ENCODE results near the gene MTRF1.
"Not testable (repeated sequence)": the region's sequence is repeated elsewhere in the genome, so short reads cannot be mapped to it uniquely, and the experiment has no call there.

Gene MTRF1

DNA sequence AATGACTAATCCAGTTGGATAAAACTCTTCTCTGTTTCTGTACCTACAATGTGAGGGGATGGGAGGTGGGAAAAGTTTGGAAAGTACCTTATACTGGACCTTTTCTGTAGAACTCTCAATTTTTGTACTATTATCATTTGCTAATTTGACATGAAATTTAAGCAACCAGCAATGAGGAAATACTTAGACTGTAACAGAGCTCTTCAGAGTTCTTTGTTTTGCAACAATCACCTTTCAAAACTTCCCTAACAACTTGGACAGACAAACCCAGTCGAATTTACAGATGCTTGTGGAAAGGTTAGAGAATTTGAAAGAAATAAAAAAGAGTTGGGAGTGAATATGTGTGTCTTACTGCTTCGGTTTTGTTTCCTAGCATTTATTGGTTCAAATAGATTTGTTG is 85.8 kb downstream of the MTRF1 start:
- Histone ChIP-seq H3K27me3 (replicated peaks) (no peaks in the 10 kb centered on the region), H3K27ac (no peak overlapping the region), H3K4me3 (ENCODE audit: low read depth, low read length) (no peak overlapping the region), H3K36me3 (replicated peaks) (no peaks in the 10 kb centered on the region)
- DNase-seq, result no peak
- in situ Hi-C loops (cut with HindIII; ENCODE audit: low pct_ligation_motif_present, low sequenced_read_pairs), result no loop called here
- no peak for TF ChIP-seq CTCF (IDR thresholded peaks at IDR 0.05; ENCODE audit: low read depth, low read length, missing control alignments)

DNA sequence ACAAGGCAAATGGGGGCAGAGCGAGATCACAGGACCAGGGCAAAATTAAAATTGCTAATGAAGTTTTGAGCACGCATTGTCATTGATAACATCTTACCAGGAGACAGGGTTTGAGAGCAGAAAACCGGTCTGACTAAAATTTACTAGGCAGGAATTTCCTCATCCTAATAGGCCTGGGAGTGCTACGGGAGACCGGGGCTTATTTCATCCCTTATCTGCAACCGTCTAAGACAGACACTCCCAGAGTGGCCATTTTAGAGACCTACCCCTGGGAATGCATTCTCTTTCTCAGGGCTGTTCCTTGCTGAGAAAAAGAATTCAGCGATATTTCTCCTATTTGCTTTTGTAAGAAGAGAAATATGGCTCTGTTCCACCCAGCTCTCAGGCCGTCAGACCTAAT is 87.8 kb downstream of the MTRF1 start:
- H3K27me3 ChIP-seq (replicated peaks); H3K27ac ChIP-seq; DNase-seq; in situ Hi-C loops (cut with HindIII; ENCODE audit: low pct_ligation_motif_present, low sequenced_read_pairs); H3K4me3 ChIP-seq (ENCODE audit: low read depth, low read length); H3K36me3 ChIP-seq (replicated peaks): not testable (repeated sequence)

All from brain microvascular endothelial cell (primary cell).